ENCODE data around the gene ANO8.

Gene ANO8

DNA sequence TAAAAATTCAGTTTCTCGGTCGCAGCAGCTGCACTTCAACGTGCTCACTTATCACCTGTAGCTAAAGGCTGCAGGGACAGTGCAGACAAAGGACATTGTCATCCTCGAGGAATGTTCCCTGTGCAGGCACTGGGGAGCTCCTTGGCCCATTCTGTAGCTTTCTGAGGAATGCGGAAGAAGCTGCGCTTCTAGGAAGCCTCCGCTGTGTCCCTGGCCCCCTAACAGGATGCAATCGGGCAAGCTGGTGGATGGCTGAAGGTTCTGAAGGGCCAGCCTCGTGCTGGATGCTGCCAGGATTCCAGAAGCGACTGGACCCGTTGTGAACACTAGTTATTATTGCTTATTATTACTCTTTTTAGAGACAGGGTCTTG is 8.1 kb downstream of the ANO8 start:
- ChIA-PET CTCF (interaction anchor here (0.6 kb wide), 1 partner anchor 87 kb away, joined by 6 read pairs; no protein-coding TSS in a partner anchor), POLR2A (ENCODE audit: low non-redundant PET) (interaction anchor here (0.5 to 0.7 kb wide), 2 partner anchors 10 to 11 kb away, joined by 4 to 8 read pairs; no protein-coding TSS in a partner anchor)
- peak overlapping the region; percentile 97 for H3K27ac ChIP-seq
- peak; percentile 48 for DNase-seq (ENCODE audit: low spot score)
- TF ChIP-seq, protein P1, sequence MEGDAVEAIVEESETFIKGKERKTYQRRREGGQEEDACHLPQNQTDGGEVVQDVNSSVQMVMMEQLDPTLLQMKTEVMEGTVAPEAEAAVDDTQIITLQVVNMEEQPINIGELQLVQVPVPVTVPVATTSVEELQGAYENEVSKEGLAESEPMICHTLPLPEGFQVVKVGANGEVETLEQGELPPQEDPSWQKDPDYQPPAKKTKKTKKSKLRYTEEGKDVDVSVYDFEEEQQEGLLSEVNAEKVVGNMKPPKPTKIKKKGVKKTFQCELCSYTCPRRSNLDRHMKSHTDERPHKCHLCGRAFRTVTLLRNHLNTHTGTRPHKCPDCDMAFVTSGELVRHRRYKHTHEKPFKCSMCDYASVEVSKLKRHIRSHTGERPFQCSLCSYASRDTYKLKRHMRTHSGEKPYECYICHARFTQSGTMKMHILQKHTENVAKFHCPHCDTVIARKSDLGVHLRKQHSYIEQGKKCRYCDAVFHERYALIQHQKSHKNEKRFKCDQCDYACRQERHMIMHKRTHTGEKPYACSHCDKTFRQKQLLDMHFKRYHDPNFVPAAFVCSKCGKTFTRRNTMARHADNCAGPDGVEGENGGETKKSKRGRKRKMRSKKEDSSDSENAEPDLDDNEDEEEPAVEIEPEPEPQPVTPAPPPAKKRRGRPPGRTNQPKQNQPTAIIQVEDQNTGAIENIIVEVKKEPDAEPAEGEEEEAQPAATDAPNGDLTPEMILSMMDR (conservative IDR thresholded peaks at IDR 0.05; ENCODE audit: low read depth): no peak

DNA sequence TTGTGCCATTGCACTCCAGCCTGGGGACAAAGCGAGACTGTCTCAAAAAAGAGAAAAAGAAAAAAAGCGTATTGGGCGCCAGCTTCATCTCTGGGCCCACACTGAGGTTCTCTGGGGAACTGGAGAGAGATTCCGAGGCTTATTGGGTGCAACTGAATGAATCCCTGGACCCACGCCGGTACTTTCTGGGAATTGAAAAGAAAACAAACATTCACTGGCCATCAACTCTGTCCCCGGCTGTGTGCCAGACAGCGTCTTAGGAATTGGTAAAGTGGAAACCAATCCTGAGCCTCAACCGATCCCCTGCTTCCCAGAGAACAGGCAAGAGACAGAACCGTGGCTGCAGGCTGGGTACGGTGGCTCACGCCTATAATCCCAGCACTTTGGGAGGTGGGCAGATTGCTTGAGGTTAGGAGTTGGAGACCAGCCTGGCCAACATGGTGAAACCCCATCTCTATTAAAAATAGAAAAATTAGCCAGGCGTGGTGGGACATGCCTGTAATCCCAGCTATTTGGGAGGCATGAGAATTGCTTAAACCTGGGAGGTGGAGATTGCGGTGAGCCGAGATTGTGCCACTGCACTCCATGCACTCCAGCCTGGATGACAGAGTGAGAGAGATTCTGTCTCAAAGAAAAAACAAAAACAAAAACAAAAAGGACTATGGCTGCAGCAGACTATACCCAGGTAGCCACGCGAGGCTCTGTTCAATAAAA is 8.6 kb downstream of the ANO8 start:
- POLR2A ChIA-PET (ENCODE audit: low non-redundant PET): interaction anchor here (0.7 kb wide), 1 partner anchor 9 kb away, joined by 4 read pairs; no protein-coding TSS in a partner anchor
- DNase-seq (ENCODE audit: low spot score): no peak
- CTCF ChIA-PET: interaction anchor here (0.6 kb wide), 1 partner anchor 88 kb away, joined by 6 read pairs; no protein-coding TSS in a partner anchor
- H3K27ac ChIP-seq: peak overlapping the region; percentile 97
- TF ChIP-seq, protein P1 (conservative IDR thresholded peaks at IDR 0.05; ENCODE audit: low read depth): no peak

DNA sequence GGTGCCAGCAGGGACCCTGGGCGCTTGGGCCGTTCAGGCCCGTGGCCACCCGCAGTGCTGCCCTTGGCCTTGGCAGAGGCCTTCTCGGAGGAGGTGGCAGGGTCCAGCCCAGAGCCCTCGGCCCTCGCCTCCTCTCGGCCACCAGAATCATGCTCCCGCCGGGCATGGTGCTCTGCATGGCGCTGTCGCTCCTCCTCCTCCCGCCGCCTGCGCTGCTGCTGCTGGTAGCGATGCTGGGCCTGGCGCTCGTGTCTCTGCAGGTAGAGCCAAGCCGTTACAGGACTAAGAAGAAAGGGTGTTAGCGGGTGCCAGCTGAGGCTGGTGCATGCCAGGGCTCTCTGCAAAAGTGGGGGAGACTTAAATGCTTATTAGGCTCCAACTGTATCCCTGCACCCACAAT is 9.5 kb downstream of the ANO8 start:
- DNase-seq (ENCODE audit: low spot score): no peak
- TF ChIP-seq, protein P1 (conservative IDR thresholded peaks at IDR 0.05; ENCODE audit: low read depth): no peak
- CTCF ChIA-PET: no interaction called here
- POLR2A ChIA-PET (ENCODE audit: low non-redundant PET): interaction anchor here (0.6 kb wide), 1 partner anchor 534 kb away, joined by 3 read pairs; no protein-coding TSS in a partner anchor
- peak overlapping the region; percentile 97 for H3K27ac ChIP-seq

DNA sequence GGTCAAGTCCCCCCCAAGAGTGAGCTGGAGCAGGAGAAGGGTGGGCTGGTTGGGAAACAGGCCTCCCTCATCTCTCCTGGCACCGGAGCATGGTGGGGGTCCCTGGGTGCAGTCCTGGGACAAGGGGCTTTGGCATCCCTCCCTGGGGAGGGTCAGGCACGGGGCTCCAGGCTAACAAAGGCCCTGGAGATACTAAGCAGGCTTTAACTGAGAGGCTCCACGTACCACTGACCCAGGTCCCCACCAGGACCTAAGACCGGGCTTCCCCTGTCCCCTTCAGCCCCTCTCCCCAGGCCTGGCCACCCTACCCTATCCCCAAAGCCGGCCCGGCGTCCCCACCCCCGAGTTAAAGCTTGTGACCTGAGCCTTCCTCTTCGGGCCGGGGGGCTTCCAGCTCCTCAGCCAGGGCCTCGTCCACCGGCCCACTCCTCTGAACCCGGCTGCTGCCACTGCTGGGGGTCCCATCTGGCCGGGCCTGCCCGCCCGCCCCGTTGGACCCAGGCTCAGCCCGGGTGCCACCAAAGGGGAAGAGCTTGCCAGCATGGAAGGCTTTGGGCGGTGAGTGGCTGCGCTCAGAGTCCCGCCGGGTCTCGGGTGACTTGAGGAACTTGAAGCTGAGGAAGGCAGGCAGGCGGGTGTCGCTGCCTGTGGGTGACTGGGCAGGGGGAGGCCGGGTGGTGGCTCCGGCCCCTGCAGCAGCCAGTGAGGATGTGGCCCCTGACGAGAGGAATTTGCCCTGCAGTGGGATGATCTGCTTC is 10.1 kb downstream of the ANO8 start:
- POLR2A ChIA-PET (ENCODE audit: low non-redundant PET): interaction anchor here (0.6 kb wide), 2 partner anchors 26 to 535 kb away, joined by 3 to 8 read pairs; no protein-coding TSS in a partner anchor
- CTCF ChIA-PET: no interaction called here
- TF ChIP-seq, protein P1 (conservative IDR thresholded peaks at IDR 0.05; ENCODE audit: low read depth): no peak
- DNase-seq (ENCODE audit: low spot score): no peak
- peak overlapping the region; percentile 97 for H3K27ac ChIP-seq

DNA sequence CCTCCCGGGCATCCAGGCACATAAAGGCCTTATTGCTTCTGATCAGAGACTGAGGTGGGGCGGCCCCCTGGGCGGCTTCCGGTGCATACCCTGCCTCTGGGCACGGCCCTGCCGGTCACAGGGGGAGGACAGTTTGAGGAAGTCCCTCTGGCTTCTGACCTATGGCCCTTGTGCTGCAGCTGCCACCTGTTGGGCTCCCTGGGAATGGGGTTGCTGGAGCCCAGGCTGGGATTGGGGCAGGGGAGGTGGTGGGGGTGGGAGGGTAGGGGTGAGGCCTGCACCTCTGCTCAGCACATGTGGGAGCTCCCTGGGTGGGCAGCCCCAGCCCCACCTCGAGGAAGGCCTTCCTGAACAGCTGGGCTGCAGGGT is 10.7 kb downstream of the ANO8 start:
- POLR2A ChIA-PET (ENCODE audit: low non-redundant PET): interaction anchor here (0.6 kb wide), 1 partner anchor 25 kb away, joined by 8 read pairs; no protein-coding TSS in a partner anchor
- H3K27ac ChIP-seq: peak overlapping the region; percentile 97
- no peak for DNase-seq (ENCODE audit: low spot score)
- CTCF ChIA-PET: no interaction called here
- TF ChIP-seq, protein P1 (conservative IDR thresholded peaks at IDR 0.05; ENCODE audit: low read depth): no peak

DNA sequence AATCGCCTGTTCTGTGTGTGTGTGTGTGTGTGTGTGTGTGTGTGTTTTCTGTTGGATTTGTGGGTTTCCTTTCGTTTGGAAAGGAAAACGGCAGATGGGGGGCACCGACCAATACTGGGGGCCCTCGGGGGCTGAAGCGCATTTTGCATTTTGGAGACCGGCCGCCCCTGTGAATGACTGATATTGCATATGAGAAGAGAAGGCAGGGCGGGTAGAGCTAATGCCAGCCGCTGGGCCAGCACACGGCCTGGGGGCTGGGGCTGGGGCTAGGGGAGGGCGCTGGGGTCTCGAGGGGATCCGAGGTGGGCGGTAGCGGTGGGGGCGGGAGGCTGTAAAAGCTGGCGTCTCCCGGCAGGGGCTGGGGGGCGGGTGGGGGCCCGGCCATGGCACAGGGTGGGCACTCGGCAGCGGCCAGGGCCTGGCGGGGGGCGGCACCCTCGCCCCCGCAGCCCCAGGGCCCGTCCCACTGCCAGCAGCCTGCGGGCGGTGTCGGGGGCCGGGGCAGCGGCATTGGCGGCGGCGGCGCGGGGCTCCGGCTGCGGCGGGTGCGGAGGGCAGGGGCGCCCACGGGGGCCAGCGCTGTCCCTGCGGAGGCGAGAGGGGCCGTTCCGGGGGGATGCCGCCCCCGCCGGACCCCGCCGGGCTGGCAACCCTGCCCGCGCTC is 11.2 kb downstream of the ANO8 start:
- CTCF ChIA-PET: no interaction called here
- DNase-seq (ENCODE audit: low spot score): no peak
- TF ChIP-seq, protein P1 (conservative IDR thresholded peaks at IDR 0.05; ENCODE audit: low read depth): no peak
- H3K27ac ChIP-seq: peak overlapping the region; percentile 97
- POLR2A ChIA-PET (ENCODE audit: low non-redundant PET): no interaction called here

Measured in RWPE1 (cell line).